HepG2 (cell line): ENCODE results near the gene KCTD18. TPM values are rescaled to one million over a fixed set of nuclear protein-coding genes. Genes with fewer than 3 reads are reported as not detected.

Experiments used
- ATAC-seq: fragments of 200-7000 bp; cut with Tn5 transposase; 3 replicates; pipeline ENCODE4 v1.9.1; 2020; ENCODE audit warnings: mild to moderate bottlenecking, moderate library complexity
- BruUV-seq: library from RNA; stranded (reverse); fragments of 400-500 nt; replicated peaks from 2 replicates; lab custom pipeline; 2021; lab: Mats Ljungman, UMichigan
- CTCF ChIA-PET: fragments of 300-600 bp; formaldehyde crosslinking; extraction: SDS; loops from one replicate; lab custom pipeline; 2021; ENCODE audit warnings: low total read pairs, inconsistent platforms, low intra/inter-chr PET ratio; lab: Yijun Ruan, JAX
- POLR2A ChIA-PET: fragments of 350-600 bp; sonication (Branson Sonifier 250); formaldehyde crosslinking; loops from one replicate; lab custom pipeline; 2020; ENCODE audit warnings: antibody characterized with exemption, inconsistent platforms; lab: Yijun Ruan, JAX
- DNase-seq: peaks from one replicate; pipeline ENCODE4 v3.0.0-alpha.2; 2015; ENCODE audit warnings: low spot score
- FAIRE-seq: peaks from 3 replicates; lab custom pipeline; 2011; peaks lifted over from hg19 to GRCh38; lab: Jason Lieb, UNC
- H2AFZ ChIP-seq: one replicate; pipeline ENCODE4 v1.6.1; 2011; ENCODE audit warnings: low read length, inconsistent platforms
- H3K27ac ChIP-seq: fragments of 300-600 bp; 3 replicates; pipeline ENCODE4 v1.8.0; 2011; ENCODE audit warnings: mixed run types, mild to moderate bottlenecking, mixed read lengths, low read length, inconsistent platforms; ENCODE audit not compliant: insufficient read depth; ENCODE audit errors: extremely low read length
- H3K27me3 ChIP-seq, 2 experiments: fragments of 200-600 bp in 1 of 2; 2 replicates in 1 of 2; 3 replicates in 1 of 2; pipeline versions ENCODE4 v1.6.0 to v1.8.0; 2011; ENCODE audit warnings: low read length in 2 of 2, mild to moderate bottlenecking in 2 of 2, moderate library complexity in 2 of 2, inconsistent platforms in 1 of 2; ENCODE audit not compliant: insufficient read depth in 2 of 2, control insufficient read depth in 1 of 2
- H3K36me3 ChIP-seq, 2 experiments: fragments of 200-600 bp in 1 of 2; replicated peaks in 1 of 2; 2 replicates in 1 of 2; 3 replicates in 1 of 2; pipeline versions ENCODE4 v1.5.1 to v1.8.0; 2011; ENCODE audit warnings: low read length in 2 of 2, inconsistent platforms in 1 of 2; ENCODE audit not compliant: insufficient read depth in 2 of 2, control insufficient read depth in 1 of 2
- H3K4me1 ChIP-seq: 2 replicates; pipeline ENCODE4 v1.5.1; 2012; ENCODE audit warnings: low read length, inconsistent platforms; ENCODE audit not compliant: insufficient read depth
- H3K4me2 ChIP-seq: 2 replicates; pipeline ENCODE4 v1.6.0; 2011; ENCODE audit warnings: low read depth, low read length, inconsistent platforms
- H3K4me3 ChIP-seq, 3 experiments: fragments of 200-600 bp in 1 of 3; sonication (generic), shearing (Covaris generic) in 1 of 3; replicated peaks in 1 of 3; 2 replicates each; pipeline ENCODE4 v1.5.1; 2011 to 2016; ENCODE audit warnings: low read length in 3 of 3, inconsistent platforms in 2 of 3, low read depth in 2 of 3, mild to moderate bottlenecking in 2 of 3, control low read depth in 1 of 3, mixed read lengths in 1 of 3; ENCODE audit not compliant: insufficient read depth in 1 of 3
- H3K79me2 ChIP-seq: one replicate; pipeline ENCODE4 v1.6.1; 2011; ENCODE audit warnings: low read length, inconsistent platforms; ENCODE audit not compliant: insufficient read depth
- H3K9ac ChIP-seq: 2 replicates; pipeline ENCODE4 v1.6.0; 2011; ENCODE audit warnings: mild to moderate bottlenecking, low read depth, low read length, inconsistent platforms; ENCODE audit not compliant: insufficient read depth
- H3K9me3 ChIP-seq: 2 replicates; pipeline ENCODE4 v1.5.1; 2012; ENCODE audit warnings: mild to moderate bottlenecking, low read length
- H4K20me1 ChIP-seq: 2 replicates; pipeline ENCODE4 v1.6.0; 2011; ENCODE audit warnings: inconsistent platforms, mild to moderate bottlenecking, low read length, moderate library complexity; ENCODE audit not compliant: insufficient read depth
- ATF1 ChIP-seq: IDR thresholded peaks from 2 replicates; pipeline ENCODE4 v1.6.1; 2016; ENCODE audit warnings: mild to moderate bottlenecking, control low read depth
- BRD4 ChIP-seq: sonication (generic); formaldehyde crosslinking; IDR thresholded peaks from 2 replicates; pipeline ENCODE4 v1.4.0; 2020; ENCODE audit warnings: missing genetic modification reagents
- CENPBD1 ChIP-seq: sonication (generic); formaldehyde crosslinking; IDR thresholded peaks from 2 replicates; pipeline ENCODE4 v1.8.0; 2022; ENCODE audit warnings: missing genetic modification reagents, low read depth, mild to moderate bottlenecking, borderline replicate concordance
- E2F2 ChIP-seq: sonication (generic); formaldehyde crosslinking; IDR thresholded peaks from 2 replicates; pipeline ENCODE4 v1.4.0; 2020; ENCODE audit warnings: missing genetic modification reagents, borderline replicate concordance
- JUND ChIP-seq: sonication (generic); formaldehyde crosslinking; IDR thresholded peaks from 2 replicates; pipeline ENCODE4 v1.8.0; 2022; ENCODE audit warnings: mild to moderate bottlenecking, missing genetic modification reagents
- LBX2 ChIP-seq: sonication (generic); formaldehyde crosslinking; IDR thresholded peaks from 2 replicates; pipeline ENCODE4 v1.5.0; 2020; ENCODE audit warnings: missing genetic modification reagents, mild to moderate bottlenecking, borderline replicate concordance
- MAFG ChIP-seq: sonication (generic); formaldehyde crosslinking; IDR thresholded peaks from 2 replicates; pipeline ENCODE4 v1.5.1; 2020; ENCODE audit warnings: mild to moderate bottlenecking, missing genetic modification reagents
- MAX ChIP-seq: IDR thresholded peaks from 2 replicates; pipeline ENCODE4 v1.6.1; 2012; ENCODE audit warnings: inconsistent platforms
- RAD21 ChIP-seq: fragments of 450-650 bp; formaldehyde crosslinking; IDR thresholded peaks from 2 replicates; pipeline ENCODE4 v1.5.0; 2020; ENCODE audit warnings: mild to moderate bottlenecking
- SRSF9 ChIP-seq: fragments of 200-400 bp; formaldehyde crosslinking; IDR thresholded peaks from 2 replicates; pipeline ENCODE4 v1.6.1; 2018; ENCODE audit warnings: borderline replicate concordance, mild to moderate bottlenecking, low read depth, low read length; ENCODE audit not compliant: insufficient read depth, poor library complexity, severe bottlenecking
- TEAD2 ChIP-seq: sonication (generic); formaldehyde crosslinking; IDR thresholded peaks from 2 replicates; pipeline ENCODE4 v1.9.0; 2021; ENCODE audit warnings: missing genetic modification reagents
- TEAD3 ChIP-seq: optimal IDR thresholded peaks from 2 replicates; pipeline ENCODE3; 2016; ENCODE audit warnings: borderline replicate concordance
- TMF1 ChIP-seq: sonication (generic); formaldehyde crosslinking; IDR thresholded peaks from 2 replicates; pipeline ENCODE4 v1.8.1; 2022; ENCODE audit warnings: low read depth, missing genetic modification reagents
- TOE1 ChIP-seq: sonication (generic); formaldehyde crosslinking; IDR thresholded peaks from 2 replicates; pipeline ENCODE4 v1.4.0; 2020; ENCODE audit warnings: mild to moderate bottlenecking, missing genetic modification reagents
- ZBTB26 ChIP-seq: IDR thresholded peaks from 2 replicates; pipeline ENCODE4 v1.6.1; 2016; ENCODE audit warnings: missing compliant biosample characterization, missing genetic modification reagents, borderline replicate concordance
- ZFP36L1 ChIP-seq: sonication (generic); formaldehyde crosslinking; IDR thresholded peaks from 2 replicates; pipeline ENCODE4 v1.8.0; 2022; ENCODE audit warnings: mild to moderate bottlenecking, missing genetic modification reagents, moderate library complexity
- ZNF564 ChIP-seq: sonication (generic); formaldehyde crosslinking; IDR thresholded peaks from 2 replicates; pipeline ENCODE4 v1.8.1; 2023; ENCODE audit warnings: mild to moderate bottlenecking, missing genetic modification reagents
- ZNF567 ChIP-seq: sonication (generic); formaldehyde crosslinking; IDR thresholded peaks from 2 replicates; pipeline ENCODE4 v1.8.1; 2023; ENCODE audit warnings: mild to moderate bottlenecking, missing genetic modification reagents, borderline replicate concordance
- WGBS: methylation state at CpG from one replicate; pipeline ENCODE4 v1.1.6; 2017; ENCODE audit warnings: low lambda C conversion rate; 5-methylcytosine and 5-hydroxymethylcytosine counted together
- in situ Hi-C: cut with HindIII; loops from 2 replicates; pipeline ENCODE4 v1.10.0; 2017; ENCODE audit warnings: low pct_unique_long_range_greater_than_20kb; ENCODE audit not compliant: extremely low pct_ligation_motif_present
- intact Hi-C: fragments of 100-400 bp; cut with micrococcal nuclease; formaldehyde crosslinking; loops from one replicate; pipeline ENCODE4 v1.10.0; 2022; ENCODE audit not compliant: unreplicated experiment
- polyA plus RNA-seq, 8 experiments: library from polyadenylated mRNA; depleted of rRNA in 3 of 8; stranded (reverse) in 7 of 8; unstranded in 1 of 8; fragments of >200 nt; fragmentation: Illumina TruSeq in 4 of 8; extraction: Trizol in 4 of 8; gene quantifications; 2 replicates each; pipeline versions ENCODE4 v1.2.1 to v1.2.3, GENCODE V29; 2011 to 2016; ENCODE audit warnings: low read depth in 4 of 8, missing spikeins in 1 of 8, mixed read lengths in 1 of 8; ENCODE audit not compliant: insufficient read depth in 1 of 8
- total RNA-seq, 5 experiments: library from RNA; depleted of rRNA; stranded (reverse); fragments of >200 nt; fragmentation: Illumina TruSeq; extraction: Trizol; gene quantifications; 2 replicates each; pipeline ENCODE4 v1.2.3, GENCODE V29; 2016; ENCODE audit warnings: low read depth in 1 of 5

Gene KCTD18
- total and polyA plus RNA-seq, 2 of the 13 experiments (the other 11 are each of a cell fraction or from before 2014, with no cell fraction given): 2.2 to 7.1 TPM

- Histone ChIP-seq H3K4me2 (no peak overlapping the region), H3K27me3 (no peaks in the 10 kb centered on the region), H3K4me1 (no peaks in the 10 kb centered on the region), H2AFZ (no peak overlapping the region), H4K20me1 (no peaks in the 10 kb centered on the region), H3K79me2 (no peaks in the 10 kb centered on the region), H3K27ac (no peak overlapping the region), H3K9ac (no peak overlapping the region), H3K9me3 (no peaks in the 10 kb centered on the region), H3K4me3 (no peak overlapping the region), H3K36me3 (peaks cover 7 to 67% of the 10 kb centered on the region in 2 experiments)
- ATAC-seq (no peak), DNase-seq (no peak), FAIRE-seq (no peak)
- intact Hi-C loops: no loop called here
- ChIA-PET CTCF (no interaction called here), POLR2A (no interaction called here)
- TF ChIP-seq ZBTB26: no peak
- TF ChIP-seq ZNF564: peak; percentile 93; the same call in 1 of the 2 replicates
- TF ChIP-seq TEAD2 (CRISPR knock-in tag): no peak
- TF ChIP-seq RAD21 (CRISPR knock-in tag): no peak
- no peak for TF ChIP-seq MAX
- no TSS peak for BruUV-seq
- in situ Hi-C loops: no loop called here
Measured at GRCh38 chr2:200540793-200541192, 30.9 kb upstream of the KCTD18 start.

GRCh38 chr2:200538139-200538538, 28.3 kb upstream of the KCTD18 start:
- Histone ChIP-seq H2AFZ (no peak overlapping the region), H4K20me1 (no peaks in the 10 kb centered on the region), H3K79me2 (no peaks in the 10 kb centered on the region), H3K36me3 (peaks cover 9 to 69% of the 10 kb centered on the region in 2 experiments), H3K27me3 (no peaks in the 10 kb centered on the region), H3K27ac (no peak overlapping the region), H3K4me1 (no peaks in the 10 kb centered on the region), H3K9me3 (no peaks in the 10 kb centered on the region), H3K4me2 (no peak overlapping the region), H3K9ac (no peak overlapping the region), H3K4me3 (no peak overlapping the region)
- ChIA-PET CTCF (no interaction called here), POLR2A (no interaction called here)
- DNase-seq (no peak), ATAC-seq (no peak), FAIRE-seq (no peak)
- in situ Hi-C loops (no loop called here), intact Hi-C loops (no loop called here)
- WGBS: 96% methylated on average over 1 of the region's 1 CpG
- no TSS peak for BruUV-seq
- no peak for TF ChIP-seq E2F2 (CRISPR knock-in tag)
- TF ChIP-seq TMF1 (CRISPR knock-in tag): no peak
- TF ChIP-seq CENPBD1: no peak
- TF ChIP-seq MAFG (CRISPR knock-in tag): no peak
- TF ChIP-seq ZFP36L1 (CRISPR knock-in tag): no peak
- no peak for TF ChIP-seq BRD4 (CRISPR knock-in tag)
- TF ChIP-seq TOE1 (CRISPR knock-in tag): no peak
- TF ChIP-seq SRSF9: no peak
- no peak for TF ChIP-seq JUND (CRISPR knock-in tag)
- no peak for TF ChIP-seq LBX2 (CRISPR knock-in tag)
- no peak for TF ChIP-seq ATF1 (CRISPR knock-in tag)
- no peak for TF ChIP-seq ZNF567 (CRISPR knock-in tag)
- no peak for TF ChIP-seq TEAD3 (CRISPR knock-in tag)
